Measurements from ENCODE around the gene IRF7. TPM values are rescaled to one million over a fixed set of nuclear protein-coding genes. Genes with fewer than 3 reads are reported as not detected.
"Not testable (repeated sequence)": the region's sequence is repeated elsewhere in the genome, so short reads cannot be mapped to it uniquely, and the experiment has no call there.

The IRF7 gene
- total RNA-seq, 5 donors from 2014 or later (not counting 1 experiment from before 2014, with no cell fraction given), result 58.9 to 128 (median 73.7) TPM

DNA sequence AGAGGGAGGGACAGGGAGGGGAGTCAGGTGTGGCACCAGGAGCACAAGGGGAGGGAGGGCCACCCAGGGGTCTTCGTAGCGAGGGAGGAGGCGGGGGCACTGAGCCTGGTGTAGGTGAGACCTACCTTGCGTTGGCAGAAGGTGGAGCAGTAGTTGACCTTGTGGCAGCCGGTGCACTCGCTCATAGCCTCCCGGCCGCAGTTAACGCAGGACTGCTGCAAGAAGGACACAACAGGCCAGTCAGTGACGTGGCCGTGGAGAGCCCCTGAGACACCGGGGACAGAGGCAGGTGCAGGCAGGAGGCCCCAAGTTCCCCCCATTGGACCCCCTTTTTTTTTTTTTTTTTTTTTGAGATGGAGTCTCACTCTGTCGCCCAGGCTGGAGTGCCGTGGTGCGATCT is 38.1 kb upstream of the IRF7 start:
- peaks cover 3% of the 10 kb centered on the region for H3K36me3 Mint-ChIP-seq
- WGBS (ENCODE audit: insufficient coverage), result 99% methylated on average over 9 of the region's 15 CpGs
- peaks cover 10 to 24% of the 10 kb centered on the region in 2 donors for H3K36me3 ChIP-seq (ENCODE audit: control insufficient read depth in 2 of 2, extremely low read depth in 1 of 2, insufficient read depth in 1 of 2, low read length in 1 of 2)

DNA sequence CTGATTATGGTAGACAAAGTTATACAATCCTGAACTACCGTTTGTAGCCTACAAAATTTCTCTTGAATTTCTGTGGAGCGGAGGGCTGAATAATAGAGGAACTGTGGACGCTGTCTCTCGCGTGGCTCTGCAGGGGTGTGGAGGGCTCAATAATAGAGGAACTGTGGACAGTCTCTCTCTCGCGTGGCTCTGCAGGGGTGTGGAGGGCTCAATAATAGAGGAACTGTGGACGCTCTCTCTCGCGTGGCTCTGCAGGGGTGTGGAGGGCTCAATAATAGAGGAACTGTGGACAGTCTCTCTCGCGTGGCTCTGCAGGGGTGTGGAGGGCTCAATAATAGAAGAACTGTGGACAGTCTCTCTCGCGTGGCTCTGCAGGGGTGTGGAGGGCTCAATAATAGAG is 37.4 kb upstream of the IRF7 start:
- DNase-seq; H3K9me3 ChIP-seq; H3K4me1 Mint-ChIP-seq; H3K36me3 Mint-ChIP-seq; H3K27ac ChIP-seq (ENCODE audit: low read length); CTCF ChIA-PET; H3K4me1 ChIP-seq (ENCODE audit: control insufficient read depth in 1 of 2, extremely low read depth in 1 of 2, insufficient read depth in 2 of 2, low read length in 2 of 2); H3K4me3 ChIP-seq (ENCODE audit: control insufficient read depth in 1 of 2, extremely low read depth in 1 of 2, low read length in 1 of 2); H3K9me3 Mint-ChIP-seq; H3K27me3 ChIP-seq (replicated peaks in 1 of 2; ENCODE audit: control insufficient read depth in 2 of 2, extremely low read depth in 1 of 2, insufficient read depth in 2 of 2, low read length in 1 of 2); H3K4me3 Mint-ChIP-seq; H3K27ac Mint-ChIP-seq; H3K27me3 Mint-ChIP-seq; ATAC-seq (replicated peaks in 1 of 4): not testable (repeated sequence)
- POLR2A ChIA-PET, result interaction anchor here in 1 of 2 donors (0.6 kb wide), 1 partner anchor 73 kb away, joined by 3 read pairs; no protein-coding TSS in a partner anchor
- WGBS (ENCODE audit: insufficient coverage), result 98% methylated on average over 13 of the region's 14 CpGs
- H3K36me3 ChIP-seq (ENCODE audit: control insufficient read depth in 2 of 2, extremely low read depth in 1 of 2, insufficient read depth in 1 of 2, low read length in 1 of 2), result peaks cover 7 to 24% of the 10 kb centered on the region in 2 donors

More for the DNA sequence above, 38.1 kb upstream of the IRF7 start:
- CTCF ChIA-PET, result no interaction called here
- H3K27me3 ChIP-seq (replicated peaks in 1 of 2; ENCODE audit: control insufficient read depth in 2 of 2, extremely low read depth in 1 of 2, insufficient read depth in 2 of 2, low read length in 1 of 2), result no peaks in the 10 kb centered on the region
- H3K27me3 Mint-ChIP-seq, result no peaks in the 10 kb centered on the region
- H3K27ac ChIP-seq (ENCODE audit: low read length), result no peak overlapping the region
- H3K9me3 Mint-ChIP-seq, result no peaks in the 10 kb centered on the region
- H3K4me3 Mint-ChIP-seq, result no peak overlapping the region
- no peak overlapping the region for H3K27ac Mint-ChIP-seq
- no peaks in the 10 kb centered on the region for H3K4me1 Mint-ChIP-seq
- DNase-seq, result no peak
- ATAC-seq (replicated peaks in 1 of 4), result peak in 1 of 4 experiments; percentile 22
- H3K4me1 ChIP-seq (ENCODE audit: control insufficient read depth in 1 of 2, extremely low read depth in 1 of 2, insufficient read depth in 2 of 2, low read length in 2 of 2), result no peaks in the 10 kb centered on the region
- POLR2A ChIA-PET, result no interaction called here
- no peak overlapping the region for H3K4me3 ChIP-seq (ENCODE audit: control insufficient read depth in 1 of 2, extremely low read depth in 1 of 2, low read length in 1 of 2)
- H3K9me3 ChIP-seq, result no peaks in the 10 kb centered on the region

DNA sequence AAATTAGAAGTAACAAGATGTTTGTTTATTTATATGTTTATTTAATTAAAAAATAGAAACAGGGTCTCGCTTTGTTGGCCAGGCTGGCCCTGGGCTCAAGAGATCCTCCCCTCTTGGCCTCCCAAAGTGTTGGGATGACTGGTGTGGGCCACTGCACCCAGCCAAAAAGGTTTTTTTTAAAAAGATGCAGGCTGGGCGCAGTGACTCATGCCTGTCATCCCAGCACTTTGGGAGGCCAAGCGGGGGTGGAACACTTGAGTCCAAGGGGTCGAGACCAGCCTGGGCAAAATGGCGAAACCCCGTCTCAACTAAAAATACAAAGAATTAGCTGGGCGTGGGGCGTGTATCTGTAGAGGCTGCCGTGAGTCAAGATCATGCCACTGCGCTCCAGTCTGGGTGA is 34.7 kb upstream of the IRF7 start:
- POLR2A ChIA-PET, result no interaction called here
- Histone ChIP-seq H3K27me3 (replicated peaks in 1 of 2; ENCODE audit: control insufficient read depth in 2 of 2, extremely low read depth in 1 of 2, insufficient read depth in 2 of 2, low read length in 1 of 2) (no peaks in the 10 kb centered on the region), H3K36me3 (ENCODE audit: control insufficient read depth in 2 of 2, extremely low read depth in 1 of 2, insufficient read depth in 1 of 2, low read length in 1 of 2) (peaks cover 7 to 17% of the 10 kb centered on the region in 2 donors), H3K4me1 (ENCODE audit: control insufficient read depth in 1 of 2, extremely low read depth in 1 of 2, insufficient read depth in 2 of 2, low read length in 2 of 2) (no peaks in the 10 kb centered on the region), H3K9me3 (no peaks in the 10 kb centered on the region), H3K27ac (ENCODE audit: low read length) (no peak overlapping the region), H3K4me3 (ENCODE audit: control insufficient read depth in 1 of 2, extremely low read depth in 1 of 2, low read length in 1 of 2) (no peak overlapping the region)
- 100% methylated on average over 3 of the region's 10 CpGs for WGBS (ENCODE audit: insufficient coverage)
- no peaks in the 10 kb centered on the region for H3K4me1 Mint-ChIP-seq
- H3K4me3 Mint-ChIP-seq, result no peak overlapping the region
- peaks cover 8% of the 10 kb centered on the region for H3K36me3 Mint-ChIP-seq
- no peaks in the 10 kb centered on the region for H3K27me3 Mint-ChIP-seq
- no peak overlapping the region for H3K27ac Mint-ChIP-seq
- ATAC-seq (replicated peaks in 1 of 4) (no peak), DNase-seq (no peak)
- no peaks in the 10 kb centered on the region for H3K9me3 Mint-ChIP-seq
- CTCF ChIA-PET, result no interaction called here

DNA sequence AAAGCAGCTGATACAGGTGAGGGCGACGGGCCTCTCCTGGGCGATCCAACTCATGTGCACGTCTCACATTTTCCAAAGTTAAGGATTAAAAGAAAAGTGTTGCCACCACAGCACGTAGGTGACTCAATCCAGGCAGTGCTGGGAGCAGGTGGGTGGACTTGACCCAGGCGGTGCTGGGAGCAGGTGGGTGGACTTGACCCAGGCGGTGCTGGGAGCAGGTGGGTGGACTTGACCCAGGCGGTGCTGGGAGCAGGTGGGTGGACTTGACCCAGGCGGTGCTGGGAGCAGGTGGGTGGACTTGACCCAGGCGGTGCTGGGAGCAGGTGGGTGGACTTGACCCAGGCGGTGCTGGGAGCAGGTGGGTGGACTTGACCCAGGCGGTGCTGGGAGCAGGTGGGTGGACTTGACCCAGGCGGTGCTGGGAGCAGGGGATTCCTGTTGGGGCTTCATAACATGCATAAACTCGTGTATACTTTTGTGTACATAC is 32.0 kb upstream of the IRF7 start:
- H3K9me3 ChIP-seq; H3K27me3 ChIP-seq (replicated peaks in 1 of 2; ENCODE audit: control insufficient read depth in 2 of 2, extremely low read depth in 1 of 2, insufficient read depth in 2 of 2, low read length in 1 of 2); H3K4me3 Mint-ChIP-seq; H3K4me1 ChIP-seq (ENCODE audit: control insufficient read depth in 1 of 2, extremely low read depth in 1 of 2, insufficient read depth in 2 of 2, low read length in 2 of 2); H3K27ac ChIP-seq (ENCODE audit: low read length); DNase-seq; H3K27ac Mint-ChIP-seq; ATAC-seq (replicated peaks in 1 of 4); POLR2A ChIA-PET; CTCF ChIA-PET; H3K4me3 ChIP-seq (ENCODE audit: control insufficient read depth in 1 of 2, extremely low read depth in 1 of 2, low read length in 1 of 2); H3K9me3 Mint-ChIP-seq; H3K27me3 Mint-ChIP-seq; H3K36me3 Mint-ChIP-seq; H3K4me1 Mint-ChIP-seq: not testable (repeated sequence)
- 100% methylated on average over 4 of the region's 14 CpGs for WGBS (ENCODE audit: insufficient coverage)
- H3K36me3 ChIP-seq (ENCODE audit: control insufficient read depth in 2 of 2, extremely low read depth in 1 of 2, insufficient read depth in 1 of 2, low read length in 1 of 2), result peaks cover 14 to 16% of the 10 kb centered on the region in 2 donors

DNA sequence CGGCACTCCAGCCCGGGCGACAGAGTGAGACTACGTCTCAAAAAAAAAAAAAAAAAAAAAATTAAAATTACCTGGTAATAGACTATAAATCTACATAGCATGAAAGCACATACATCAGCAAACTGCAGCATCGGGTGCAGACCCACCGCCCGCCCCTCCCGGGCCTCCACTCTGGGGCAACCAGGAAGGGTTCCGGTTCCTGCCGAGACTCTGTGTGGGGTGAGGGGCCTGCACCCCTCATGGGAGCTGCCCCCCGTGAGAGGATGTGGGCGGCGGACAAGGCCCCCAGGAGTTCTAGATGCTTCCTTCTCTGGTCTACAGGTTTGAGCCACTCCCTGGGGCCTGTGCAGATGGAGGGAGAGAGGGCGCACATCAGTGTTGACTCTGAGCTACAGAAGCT is 30.5 kb upstream of the IRF7 start:
- Mint-ChIP-seq H3K27ac (no peak overlapping the region), H3K36me3 (peaks cover 8% of the 10 kb centered on the region), H3K27me3 (no peaks in the 10 kb centered on the region), H3K4me1 (peaks cover 0 to 7% (median 4%) of the 10 kb centered on the region in 3 donors), H3K4me3 (no peak overlapping the region), H3K9me3 (no peaks in the 10 kb centered on the region)
- DNase-seq (no peak), ATAC-seq (replicated peaks in 1 of 4) (no peak)
- no peaks in the 10 kb centered on the region for H3K9me3 ChIP-seq
- H3K4me3 ChIP-seq (ENCODE audit: control insufficient read depth in 1 of 2, extremely low read depth in 1 of 2, low read length in 1 of 2), result no peak overlapping the region
- CTCF ChIA-PET, result interaction anchor here in 1 of 2 donors (0.7 kb wide), 1 partner anchor 1884 kb away, joined by 5 read pairs; no protein-coding TSS in a partner anchor
- POLR2A ChIA-PET, result interaction anchor here in 1 of 2 donors (0.6 kb wide), 1 partner anchor 76 kb away, joined by 3 read pairs; no protein-coding TSS in a partner anchor
- no peaks in the 10 kb centered on the region for H3K27me3 ChIP-seq (replicated peaks in 1 of 2; ENCODE audit: control insufficient read depth in 2 of 2, extremely low read depth in 1 of 2, insufficient read depth in 2 of 2, low read length in 1 of 2)
- no peak overlapping the region for H3K27ac ChIP-seq (ENCODE audit: low read length)
- peaks cover 0 to 4% of the 10 kb centered on the region in 2 experiments for H3K4me1 ChIP-seq (ENCODE audit: control insufficient read depth in 1 of 2, extremely low read depth in 1 of 2, insufficient read depth in 2 of 2, low read length in 2 of 2)
- 80% methylated on average over 3 of the region's 14 CpGs for WGBS (ENCODE audit: insufficient coverage)
- H3K36me3 ChIP-seq (ENCODE audit: control insufficient read depth in 2 of 2, extremely low read depth in 1 of 2, insufficient read depth in 1 of 2, low read length in 1 of 2), result peaks cover 13 to 14% of the 10 kb centered on the region in 2 donors

DNA sequence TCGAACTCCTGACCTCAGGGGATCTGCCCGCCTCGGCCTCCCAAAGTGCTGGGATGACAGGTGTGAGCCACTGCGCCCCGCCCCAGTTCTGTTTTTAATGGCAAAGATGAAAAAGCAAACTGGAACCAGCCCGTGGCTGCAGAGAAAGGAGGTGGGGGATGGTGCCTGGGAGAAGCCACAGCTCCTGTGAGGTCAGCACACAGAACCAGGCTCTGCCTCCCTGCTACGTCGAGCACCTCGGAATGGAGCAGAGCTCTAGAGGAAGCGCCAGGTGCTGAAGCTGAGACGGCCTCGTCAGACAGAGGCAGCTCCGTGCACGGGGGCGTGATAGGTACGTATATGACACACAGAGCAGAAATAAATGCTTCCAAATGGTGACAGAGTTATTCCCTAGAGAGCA is 29.8 kb upstream of the IRF7 start:
- H3K4me3 Mint-ChIP-seq, result no peak overlapping the region

More for the DNA sequence above, 29.8 kb upstream of the IRF7 start:
- Mint-ChIP-seq H3K9me3 (no peaks in the 10 kb centered on the region), H3K27me3 (peaks cover 0 to 2% of the 10 kb centered on the region in 2 donors), H3K27ac (no peak overlapping the region), H3K36me3 (peaks cover 8% of the 10 kb centered on the region), H3K4me1 (peaks cover 0 to 9% (median 4%) of the 10 kb centered on the region in 3 donors)
- ChIA-PET CTCF (interaction anchor here in 1 of 2 donors (0.7 kb wide), 1 partner anchor 1885 kb away, joined by 5 read pairs; no protein-coding TSS in a partner anchor), POLR2A (no interaction called here)
- Histone ChIP-seq H3K27me3 (replicated peaks in 1 of 2; ENCODE audit: control insufficient read depth in 2 of 2, extremely low read depth in 1 of 2, insufficient read depth in 2 of 2, low read length in 1 of 2) (peaks cover 0 to 7% of the 10 kb centered on the region in 2 experiments), H3K36me3 (ENCODE audit: control insufficient read depth in 2 of 2, extremely low read depth in 1 of 2, insufficient read depth in 1 of 2, low read length in 1 of 2) (peaks cover 10 to 14% of the 10 kb centered on the region in 2 donors), H3K9me3 (no peaks in the 10 kb centered on the region), H3K4me3 (ENCODE audit: control insufficient read depth in 1 of 2, extremely low read depth in 1 of 2, low read length in 1 of 2) (no peak overlapping the region), H3K4me1 (ENCODE audit: control insufficient read depth in 1 of 2, extremely low read depth in 1 of 2, insufficient read depth in 2 of 2, low read length in 2 of 2) (peaks cover 0 to 6% of the 10 kb centered on the region in 2 experiments), H3K27ac (ENCODE audit: low read length) (no peak overlapping the region)
- 79% methylated on average over 14 of the region's 16 CpGs for WGBS (ENCODE audit: insufficient coverage)
- ATAC-seq (replicated peaks in 1 of 4), result no peak
- no peak for DNase-seq
